Activated B cell treated with CpG ODN at 0.5 μM for 24 hours (primary cell): ENCODE data around the gene ACD. TPM values are rescaled to one million over a fixed set of nuclear protein-coding genes. Genes with fewer than 3 reads are reported as not detected.
A peak's percentile ranks its signal among the peaks of the same experiment; 100 is the strongest.

Source experiments
- ATAC-seq: fragments of 200-7000 bp; cut with Tn5 transposase; one replicate; pipeline ENCODE4 v1.10.0; 2021; ENCODE audit warnings: low read depth, mild to moderate bottlenecking, moderate library complexity
- CTCF ChIA-PET: fragments of 350-600 bp; sonication (Branson Sonifier 250); formaldehyde crosslinking; loops from one replicate; lab custom pipeline; 2021; ENCODE audit warnings: antibody characterized with exemption; lab: Charles Lee
- POLR2A ChIA-PET: fragments of 350-600 bp; sonication (Branson Sonifier 250); formaldehyde crosslinking; loops from one replicate; lab custom pipeline; 2021; ENCODE audit warnings: antibody characterized with exemption; lab: Charles Lee
- DNase-seq: peaks from one replicate; pipeline ENCODE4 v3.0.0; 2022
- H3K27ac Mint-ChIP-seq: one replicate; pipeline ENCODE4 v1.8.0; 2020; ENCODE audit warnings: mixed read lengths
- H3K27me3 Mint-ChIP-seq: one replicate; pipeline ENCODE4 v1.8.0; 2021; ENCODE audit warnings: mixed read lengths
- H3K36me3 Mint-ChIP-seq: one replicate; pipeline ENCODE4 v1.8.0; 2021; ENCODE audit warnings: low read depth, mixed read lengths
- H3K4me1 Mint-ChIP-seq: one replicate; pipeline ENCODE4 v1.8.0; 2021; ENCODE audit warnings: mixed read lengths
- H3K4me3 Mint-ChIP-seq: one replicate; pipeline ENCODE4 v1.8.0; 2020; ENCODE audit warnings: mild to moderate bottlenecking, mixed read lengths
- H3K9me3 Mint-ChIP-seq: one replicate; pipeline ENCODE4 v1.8.0; 2020; ENCODE audit warnings: mixed read lengths
- CTCF ChIP-seq: fragments of 200-600 bp; IDR thresholded peaks from one replicate; pipeline ENCODE4 v1.8.0; 2022; ENCODE audit warnings: antibody characterized with exemption, mild to moderate bottlenecking
- intact Hi-C: fragments of 100-400 bp; cut with micrococcal nuclease; formaldehyde crosslinking; loops from one replicate; pipeline ENCODE4 v1.15.1; 2024
- total RNA-seq: library from RNA; stranded (reverse); gene quantifications from 2 replicates; pipeline ENCODE4 v1.2.3, GENCODE V29; 2022

The ACD gene
- total RNA-seq, 1 donor from 2014 or later = 38.2 TPM

DNA sequence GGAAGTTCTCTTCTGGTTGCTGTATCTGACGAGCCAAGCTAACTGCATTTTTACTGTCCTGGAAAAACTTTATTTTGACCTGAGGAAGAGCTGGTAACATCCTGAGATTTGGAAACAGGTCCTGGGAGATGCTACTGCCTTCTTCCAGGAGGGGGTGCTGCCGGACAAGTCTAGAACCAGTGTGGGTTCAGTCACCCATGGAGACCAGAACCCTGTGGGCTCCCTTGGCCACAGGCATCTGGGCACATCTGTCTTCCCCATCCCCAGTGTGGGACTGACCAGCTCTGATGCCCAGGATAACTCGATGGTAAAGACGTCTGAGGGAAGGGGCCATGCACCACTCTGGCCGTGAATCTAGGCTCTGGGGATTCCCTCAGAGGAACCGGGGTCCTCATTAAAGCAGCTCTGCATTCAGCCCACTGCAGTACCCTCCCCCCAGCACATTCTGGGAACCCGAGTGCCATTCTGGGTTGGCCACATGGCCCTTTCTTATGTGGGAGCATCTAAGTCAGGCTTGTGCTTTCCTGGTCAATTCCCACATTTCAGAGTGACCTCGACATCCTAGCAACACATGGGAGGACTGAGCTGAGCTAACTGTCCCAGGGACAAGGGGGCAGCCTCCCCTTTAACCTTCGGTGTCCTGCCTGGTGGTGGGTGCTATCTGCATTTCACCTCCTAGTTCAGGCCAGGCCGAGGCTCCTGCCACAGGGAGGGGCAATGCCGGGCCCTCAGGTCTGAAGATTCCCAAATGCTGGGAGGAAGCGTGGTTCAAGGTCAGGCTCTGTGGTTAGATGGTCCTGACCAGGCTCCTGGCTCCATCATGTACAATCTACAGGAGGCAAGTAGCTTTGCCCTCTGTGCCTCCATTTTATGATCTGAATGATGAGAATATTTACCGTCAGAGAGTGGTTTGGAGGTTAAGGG is 12.9 kb upstream of the ACD start:
- TF ChIP-seq CTCF = no peak
- intact Hi-C loops = loop anchor here (1.0 to 2.0 kb wide), 5 partner anchors 46 to 367 kb away; partner anchors contain the start of gene GFOD2
- Mint-ChIP-seq H3K9me3 (no peaks in the 10 kb centered on the region), H3K27me3 (no peaks in the 10 kb centered on the region), H3K27ac (peak overlapping the region; percentile 3), H3K4me1 (peaks cover 42% of the 10 kb centered on the region), H3K4me3 (no peak overlapping the region), H3K36me3 (peaks cover 14% of the 10 kb centered on the region)
- ChIA-PET POLR2A (interaction anchor here (0.9 to 1.5 kb wide), 3 partner anchors 131 to 262 kb away, joined by 3 to 9 read pairs (median 4); no protein-coding TSS in a partner anchor), CTCF (interaction anchor here (0.7 to 2.2 kb wide), 24 partner anchors 10 to 555 kb away, joined by 3 to 12 read pairs (median 4); partner anchors contain the start of gene ATP6V0D1)
- peak; percentile 42 for ATAC-seq
- no peak for DNase-seq

GRCh38 chr16:67672306-67672705 is 12.2 kb upstream of the ACD start:
- ATAC-seq (no peak), DNase-seq (no peak)
- no peak overlapping the region for H3K4me3 Mint-ChIP-seq
- H3K36me3 Mint-ChIP-seq = peaks cover 8% of the 10 kb centered on the region
- ChIA-PET POLR2A (interaction anchor here (0.6 to 1.5 kb wide), 4 partner anchors 12 to 263 kb away, joined by 3 to 9 read pairs (median 4); partner anchors contain the start of gene ACD), CTCF (interaction anchor here (0.7 to 2.2 kb wide), 24 partner anchors 10 to 556 kb away, joined by 3 to 12 read pairs (median 4); partner anchors contain the start of gene ATP6V0D1)
- intact Hi-C loops = loop anchor here (1.0 to 2.0 kb wide), 5 partner anchors 46 to 368 kb away; partner anchors contain the start of gene GFOD2
- H3K27ac Mint-ChIP-seq = no peak overlapping the region
- no peak for TF ChIP-seq CTCF
- peaks cover 46% of the 10 kb centered on the region for H3K4me1 Mint-ChIP-seq
- no peaks in the 10 kb centered on the region for H3K9me3 Mint-ChIP-seq
- H3K27me3 Mint-ChIP-seq = no peaks in the 10 kb centered on the region

- POLR2A ChIA-PET = interaction anchor here (0.5 to 2.4 kb wide), 4 partner anchors 24 to 123 kb away, joined by 3 to 9 read pairs (median 6); partner anchors contain the start of genes CARMIL2 and CTCF
- DNase-seq (no peak), ATAC-seq (no peak)
- H3K9me3 Mint-ChIP-seq = no peaks in the 10 kb centered on the region
- no peaks in the 10 kb centered on the region for H3K27me3 Mint-ChIP-seq
- H3K4me1 Mint-ChIP-seq = peaks cover 56% of the 10 kb centered on the region
- H3K36me3 Mint-ChIP-seq = no peaks in the 10 kb centered on the region
- CTCF ChIA-PET = interaction anchor here (0.9 to 6.6 kb wide), 7 partner anchors 9 to 259 kb away, joined by 3 to 61 read pairs (median 4); partner anchors contain the start of genes ACD, CTCF and PARD6A
- H3K27ac Mint-ChIP-seq = peak overlapping the region; percentile 16
- H3K4me3 Mint-ChIP-seq = no peak overlapping the region
- no peak for TF ChIP-seq CTCF
- intact Hi-C loops = loop anchor here (2.0 to 10.0 kb wide), 7 partner anchors 137 to 565 kb away; partner anchors contain the start of genes B3GNT9, ESRP2, FBXL8 and PSMB10
These were observed 9.5 kb upstream of the ACD start for GRCh38 chr16:67669499-67670101.

GRCh38 chr16:67668495-67669157 is 8.6 kb upstream of the ACD start:
- POLR2A ChIA-PET = interaction anchor here (0.5 to 2.5 kb wide), 8 partner anchors 23 to 151 kb away, joined by 3 to 9 read pairs (median 4); partner anchors contain the start of genes CARMIL2 and CTCF

More at GRCh38 chr16:67668495-67669157, 8.6 kb upstream of the ACD start:
- DNase-seq (no peak), ATAC-seq (no peak)
- no peaks in the 10 kb centered on the region for H3K27me3 Mint-ChIP-seq
- no peaks in the 10 kb centered on the region for H3K9me3 Mint-ChIP-seq
- intact Hi-C loops = loop anchor here (1.0 to 10.0 kb wide), 12 partner anchors 106 to 566 kb away; partner anchors contain the start of genes ATP6V0D1, B3GNT9, CTCF and ESRP2
- peak overlapping the region; percentile 29 for H3K4me3 Mint-ChIP-seq
- H3K36me3 Mint-ChIP-seq = no peaks in the 10 kb centered on the region
- CTCF ChIA-PET = interaction anchor here (0.9 to 6.6 kb wide), 12 partner anchors 8 to 187 kb away, joined by 3 to 61 read pairs (median 6); partner anchors contain the start of genes ACD, ATP6V0D1, CARMIL2 and CTCF
- H3K27ac Mint-ChIP-seq = peak overlapping the region; percentile 85
- H3K4me1 Mint-ChIP-seq = peaks cover 50% of the 10 kb centered on the region
- TF ChIP-seq CTCF = no peak
